ENCODE measurements around the gene TUBE1. TPM values are rescaled to one million over a fixed set of nuclear protein-coding genes. Genes with fewer than 3 reads are reported as not detected.
"Not testable (repeated sequence)": the region's sequence is repeated elsewhere in the genome, so short reads cannot be mapped to it uniquely, and the experiment has no call there.

Gene TUBE1
- polyA plus RNA-seq (ENCODE audit: insufficient read length in 12 of 12) = 10 to 100 TPM in 11 of 12 donors, not detected in 1; 12.6 to 42.0 (median 23.5) TPM
- long read RNA-seq, donor 1, partial matches to known transcripts = 0 of 8 reads
- long read RNA-seq, donor 1, other reads (novel, unspliced or antisense) = 0 of 8 reads
- long read RNA-seq, donor 2, partial matches to known transcripts = 0 of 2 reads
- long read RNA-seq, donor 2, other reads (novel, unspliced or antisense) = 0 of 2 reads
- long read RNA-seq, donor 3, partial matches to known transcripts = 0 of 5 reads
- long read RNA-seq, donor 3, other reads (novel, unspliced or antisense) = 0 of 5 reads
- long read RNA-seq, donor 4, partial matches to known transcripts = 0 of 2 reads
- long read RNA-seq, donor 4, other reads (novel, unspliced or antisense) = 0 of 2 reads
- long read RNA-seq, donor 5, transcript TUBE1-207 (1 exons, 3,610 nt) = major isoform, 6 of 12 reads
- long read RNA-seq, donor 5, partial matches to known transcripts = 0 of 12 reads
- long read RNA-seq, donor 5, other reads (novel, unspliced or antisense) = 0 of 12 reads
- long read RNA-seq, donor 6, partial matches to known transcripts = 0 of 5 reads
- long read RNA-seq, donor 6, other reads (novel, unspliced or antisense) = 0 of 5 reads
- long read RNA-seq, donor 7, transcript TUBE1-207 (1 exons, 3,610 nt) = major isoform, 5 of 6 reads
- long read RNA-seq, donor 7, partial matches to known transcripts = 0 of 6 reads
- long read RNA-seq, donor 7, other reads (novel, unspliced or antisense) = 0 of 6 reads
- long read RNA-seq, donor 8, partial matches to known transcripts = 0 of 8 reads
- long read RNA-seq, donor 8, other reads (novel, unspliced or antisense) = 0 of 8 reads
- long read RNA-seq, donor 9, partial matches to known transcripts = 0 of 4 reads
- long read RNA-seq, donor 9, other reads (novel, unspliced or antisense) = 0 of 4 reads
- long read RNA-seq, donor 10, partial matches to known transcripts = 0 of 6 reads
- long read RNA-seq, donor 10, other reads (novel, unspliced or antisense) = 0 of 6 reads
- long read RNA-seq, donor 11, partial matches to known transcripts = 0 of 4 reads
- long read RNA-seq, donor 11, other reads (novel, unspliced or antisense) = 0 of 4 reads

GRCh38 chr6:112087136-112087911, at the start of gene TUBE1, which contains the start of gene FAM229B:
Gene TUBE1, minus strand, starts transcription at chr6:112087482. Its CDS starts 48 bp downstream, at chr6:112087434.
Gene FAM229B, plus strand, starts transcription at chr6:112087591. Its CDS starts 11,693 bp downstream, at chr6:112099284.
- DNase-seq = peak; percentile 96

- no peak for DNase-seq
These were observed 43.6 kb upstream of the TUBE1 start for GRCh38 chr6:112130878-112131277.

- DNase-seq = no peak
These were observed 40.9 kb upstream of the TUBE1 start for GRCh38 chr6:112128208-112128607.

- DNase-seq = no peak
These were observed 36.7 kb upstream of the TUBE1 start for GRCh38 chr6:112123982-112124381.

- no peak for DNase-seq
These were observed 35.5 kb upstream of the TUBE1 start for GRCh38 chr6:112122756-112123155.

- no peak for DNase-seq
These were observed 30.8 kb upstream of the TUBE1 start for GRCh38 chr6:112118034-112118433.

- DNase-seq = no peak
These were observed 30.3 kb upstream of the TUBE1 start for GRCh38 chr6:112117554-112117953.

- no peak for DNase-seq
These were observed 28.9 kb upstream of the TUBE1 start for GRCh38 chr6:112116221-112116620.

GRCh38 chr6:112114577-112115223, 27.4 kb upstream of the TUBE1 start:
- no peak for DNase-seq

GRCh38 chr6:112113918-112114317, 26.6 kb upstream of the TUBE1 start:
- DNase-seq = no peak

- peak; percentile 43 for DNase-seq
These were observed 26.1 kb upstream of the TUBE1 start for GRCh38 chr6:112113431-112113830.

- no peak for DNase-seq
These were observed 22.0 kb upstream of the TUBE1 start for GRCh38 chr6:112109262-112109661.

- DNase-seq = no peak
These were observed 19.3 kb upstream of the TUBE1 start for GRCh38 chr6:112106562-112106961.

GRCh38 chr6:112106026-112106425, 18.7 kb upstream of the TUBE1 start:
- not testable (repeated sequence) for DNase-seq

- no peak for DNase-seq
These were observed 13.3 kb upstream of the TUBE1 start for GRCh38 chr6:112100561-112100960.

- no peak for DNase-seq
These were observed 9.6 kb upstream of the TUBE1 start for GRCh38 chr6:112096901-112097300.

- DNase-seq = no peak
These were observed 634 bp upstream of the TUBE1 start for GRCh38 chr6:112087916-112088315.

- DNase-seq = peak; percentile 52
These were observed 542 bp downstream of the TUBE1 start for GRCh38 chr6:112086744-112087135.

GRCh38 chr6:112085286-112086065, 1.8 kb downstream of the TUBE1 start:
- no peak for DNase-seq

- no peak for DNase-seq
These were observed 5.7 kb downstream of the TUBE1 start for GRCh38 chr6:112081569-112081968.

Measured in muscle of arm (tissue), 14 donors.